GM19099 (cell line): Measurements from ENCODE around the gene ABHD10.

Source experiments
- POLR2A ChIP-seq: IDR thresholded peaks from 3 replicates; pipeline ENCODE4 v1.6.1; 2011; ENCODE audit warnings: low read depth; ENCODE audit not compliant: insufficient read length; ENCODE audit errors: extremely low read depth

The ABHD10 gene

GRCh38 chr3:112005091-112005672 is 26.4 kb downstream of the ABHD10 start:
- no peak for TF ChIP-seq POLR2A

- TF ChIP-seq POLR2A, result no peak
Observed at GRCh38 chr3:112007633-112008032, 28.8 kb downstream of the ABHD10 start.

DNA sequence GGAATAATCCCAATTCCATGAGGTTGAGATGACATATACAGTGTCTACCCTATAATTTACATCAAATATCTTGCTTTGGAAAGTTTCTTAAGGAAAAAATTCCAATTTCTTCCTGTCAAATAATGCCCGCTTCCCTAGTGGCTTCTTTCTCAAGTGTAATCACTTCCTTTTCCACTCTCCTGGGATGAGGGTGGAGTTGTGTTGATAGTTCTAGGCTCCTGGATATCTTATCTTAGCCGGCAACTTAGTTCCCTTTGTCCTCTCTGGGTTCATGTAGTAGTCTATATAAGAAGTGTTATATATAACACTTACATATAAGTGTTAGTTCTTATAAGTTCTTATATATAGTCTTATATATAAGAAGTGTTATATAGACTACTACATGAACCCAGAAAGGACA is 30.8 kb downstream of the ABHD10 start:
- TF ChIP-seq POLR2A, result no peak

- TF ChIP-seq POLR2A, result no peak
Observed at GRCh38 chr3:112010636-112011035, 31.8 kb downstream of the ABHD10 start.

DNA sequence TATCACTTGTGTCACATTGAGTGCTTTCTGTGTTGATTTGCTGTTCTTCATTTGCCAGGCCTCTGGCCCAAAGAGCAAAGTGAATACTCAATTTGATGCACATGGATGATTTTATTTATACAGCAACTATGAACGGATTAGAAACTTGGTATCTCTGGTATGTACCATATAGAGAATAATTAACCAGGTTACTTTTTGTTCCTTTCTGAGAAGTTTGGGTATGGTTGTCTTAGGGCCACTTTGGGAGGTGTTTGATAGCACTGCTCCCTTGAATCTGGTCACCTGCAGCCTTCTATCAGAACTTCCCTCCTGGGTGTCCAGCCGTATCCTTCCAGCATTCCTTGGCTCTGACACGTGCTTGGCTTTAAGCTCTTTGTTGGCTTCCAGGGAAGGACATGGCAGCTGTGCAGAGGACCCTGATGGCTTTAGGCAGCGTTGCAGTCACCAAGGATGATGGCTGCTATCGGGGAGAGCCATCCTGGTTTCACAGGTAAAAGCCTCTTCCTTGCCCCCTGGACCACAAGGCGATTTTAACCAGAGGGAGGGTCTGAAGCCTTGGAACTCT is 32.6 kb downstream of the ABHD10 start:
- no peak for TF ChIP-seq POLR2A

DNA sequence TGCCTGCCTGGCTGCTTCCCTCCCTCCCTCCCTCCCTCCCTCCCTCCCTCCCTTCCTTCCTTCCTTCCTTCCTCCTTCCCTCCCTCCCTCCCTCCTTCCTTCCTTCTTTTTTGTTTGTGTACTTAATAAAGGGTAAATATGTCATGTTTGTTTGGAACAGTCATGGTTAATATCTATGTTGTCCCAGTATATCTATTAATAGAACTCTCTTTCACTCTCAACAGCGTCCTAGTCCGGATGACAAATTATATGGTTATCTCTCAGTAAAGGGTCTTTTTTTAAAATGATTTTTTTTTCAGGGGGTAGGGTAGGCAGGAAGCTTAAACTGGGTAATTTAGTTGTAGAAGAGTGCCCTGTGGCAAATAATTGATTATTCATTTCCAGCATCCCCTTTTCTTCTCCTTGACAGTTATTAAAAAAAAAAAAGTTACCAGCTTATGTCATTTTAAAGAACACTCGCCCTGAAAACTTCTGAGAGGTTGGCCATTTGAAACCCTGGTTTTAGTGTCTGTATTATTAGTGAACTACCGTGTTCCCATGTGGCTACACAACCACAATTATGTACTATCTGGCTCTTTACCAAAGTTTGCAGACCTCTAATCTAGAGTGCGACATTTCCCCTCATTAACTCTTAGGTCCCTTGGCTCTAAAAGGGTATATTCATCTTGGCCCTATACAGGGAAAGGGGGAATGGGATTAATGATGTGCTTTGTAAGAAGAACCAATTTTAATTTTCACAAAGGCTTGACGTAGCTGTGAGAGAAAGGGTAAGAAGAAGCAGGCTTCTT is 33.6 kb downstream of the ABHD10 start:
- TF ChIP-seq POLR2A, result no peak

DNA sequence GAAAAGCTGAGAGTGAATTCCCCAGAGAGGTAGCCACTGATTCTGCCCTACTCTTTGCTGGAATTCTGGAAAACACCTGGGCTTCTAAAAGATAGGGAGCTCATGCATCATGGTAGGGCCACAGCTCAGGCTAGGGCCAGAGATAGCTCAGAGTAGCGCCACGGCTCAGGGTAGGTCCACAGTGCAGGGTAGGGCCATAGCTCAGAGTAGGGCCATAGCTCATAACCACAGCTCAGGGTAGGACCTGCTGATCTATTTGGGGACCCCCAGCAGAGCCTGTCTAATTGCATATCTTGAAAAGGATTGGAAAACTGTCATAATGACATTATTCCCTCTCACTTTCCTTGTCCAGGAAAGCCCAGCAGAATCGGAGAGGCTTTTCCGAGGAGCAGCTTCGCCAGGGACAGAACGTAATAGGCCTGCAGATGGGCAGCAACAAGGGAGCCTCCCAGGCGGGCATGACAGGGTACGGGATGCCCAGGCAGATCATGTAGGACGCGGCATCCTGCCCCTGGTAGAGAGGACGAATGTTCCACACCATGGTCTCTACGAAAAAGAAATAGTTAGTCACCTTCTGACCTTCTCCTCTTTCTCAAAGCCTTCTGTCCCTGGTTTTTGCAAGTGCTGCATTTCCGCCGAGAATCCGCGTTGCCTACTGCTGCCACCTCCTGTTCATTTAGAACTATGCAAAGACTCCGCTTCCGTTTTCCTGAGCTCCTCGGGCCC is 34.4 kb downstream of the ABHD10 start:
- no peak for TF ChIP-seq POLR2A

GRCh38 chr3:112013784-112014143 is 34.9 kb downstream of the ABHD10 start:
- TF ChIP-seq POLR2A, result no peak

DNA sequence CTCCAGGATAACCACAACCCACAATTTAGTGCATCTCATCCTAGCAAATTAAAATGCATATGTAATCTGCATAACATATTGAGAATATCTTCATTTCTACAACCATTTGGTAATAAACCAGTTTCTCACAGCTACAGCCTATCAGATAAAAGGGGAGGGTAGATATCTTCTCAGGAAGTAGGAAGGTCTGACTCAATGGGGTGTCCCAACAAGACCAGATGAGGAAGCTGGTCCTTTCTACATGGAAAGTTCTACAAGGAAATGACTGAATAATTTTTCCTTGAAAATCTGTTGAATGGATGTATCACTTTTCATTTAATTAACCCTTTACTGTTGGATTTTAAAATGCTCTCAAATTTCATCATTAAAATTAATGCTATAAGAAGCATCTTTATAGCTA is 38.3 kb downstream of the ABHD10 start:
- TF ChIP-seq POLR2A, result no peak

- no peak for TF ChIP-seq POLR2A
Observed at GRCh38 chr3:112018712-112019111, 39.9 kb downstream of the ABHD10 start.

DNA sequence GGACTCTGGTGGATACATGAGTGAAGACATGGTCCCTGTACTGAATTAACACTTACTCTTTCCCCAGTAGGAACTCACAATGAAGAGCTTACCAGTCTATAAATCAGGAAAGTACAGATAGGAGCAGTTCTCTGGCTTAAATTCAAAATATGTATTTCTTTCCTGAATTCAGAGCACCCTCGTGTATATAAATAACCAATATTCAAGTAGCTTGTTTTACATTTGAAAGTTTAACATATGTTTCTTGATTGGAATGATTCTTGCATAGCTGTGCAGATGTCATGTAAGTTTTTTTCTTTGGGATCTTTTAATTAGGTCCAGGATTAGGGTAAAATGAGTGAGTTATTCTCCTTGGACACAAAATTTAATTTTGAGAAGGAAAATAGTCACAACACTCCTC is 40.9 kb downstream of the ABHD10 start:
- no peak for TF ChIP-seq POLR2A

GRCh38 chr3:112020674-112021085 is 41.9 kb downstream of the ABHD10 start:
- no peak for TF ChIP-seq POLR2A

- TF ChIP-seq POLR2A, result no peak
Observed at GRCh38 chr3:112027142-112027541, 48.3 kb downstream of the ABHD10 start.

DNA sequence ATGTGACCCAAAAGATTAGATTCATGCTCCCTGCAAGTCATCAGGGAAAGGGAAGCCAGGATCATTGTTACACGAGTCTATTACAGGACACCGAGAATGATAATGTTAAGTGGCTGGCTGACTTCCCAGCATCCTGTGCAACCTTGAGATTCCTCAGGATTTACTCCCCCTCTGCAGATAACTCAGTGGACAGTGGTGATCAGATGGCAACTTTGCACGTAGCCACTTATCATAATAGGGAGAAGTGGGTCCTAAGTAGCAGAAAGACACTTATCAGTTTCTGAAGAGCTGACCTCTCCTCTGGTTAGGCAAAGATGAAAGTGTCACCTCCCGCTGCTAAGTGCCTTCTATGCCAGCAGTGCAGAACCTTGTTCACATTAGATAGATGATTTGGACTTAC is 49.0 kb downstream of the ABHD10 start:
- no peak for TF ChIP-seq POLR2A

DNA sequence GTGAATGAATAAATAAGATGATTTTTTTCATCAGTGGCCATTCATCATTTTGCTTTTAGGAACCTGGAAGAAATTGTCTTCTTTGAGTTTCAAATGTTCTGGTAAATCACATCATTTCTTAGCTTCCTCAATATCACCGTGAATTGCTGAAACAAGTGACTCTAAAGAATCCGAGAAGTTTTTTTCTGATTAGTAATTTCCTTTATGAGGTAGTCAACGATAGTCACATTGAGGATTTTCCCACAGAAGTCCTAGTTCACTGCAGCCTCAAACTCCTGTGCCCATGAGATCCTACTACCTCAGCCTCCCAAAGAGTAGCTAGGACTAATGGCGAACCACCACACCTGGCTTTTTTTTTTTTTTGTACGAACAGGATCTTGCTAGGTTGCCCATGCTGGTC is 52.1 kb downstream of the ABHD10 start:
- TF ChIP-seq POLR2A, result no peak

- no peak for TF ChIP-seq POLR2A
Observed at GRCh38 chr3:112032098-112032731, 53.4 kb downstream of the ABHD10 start.

DNA sequence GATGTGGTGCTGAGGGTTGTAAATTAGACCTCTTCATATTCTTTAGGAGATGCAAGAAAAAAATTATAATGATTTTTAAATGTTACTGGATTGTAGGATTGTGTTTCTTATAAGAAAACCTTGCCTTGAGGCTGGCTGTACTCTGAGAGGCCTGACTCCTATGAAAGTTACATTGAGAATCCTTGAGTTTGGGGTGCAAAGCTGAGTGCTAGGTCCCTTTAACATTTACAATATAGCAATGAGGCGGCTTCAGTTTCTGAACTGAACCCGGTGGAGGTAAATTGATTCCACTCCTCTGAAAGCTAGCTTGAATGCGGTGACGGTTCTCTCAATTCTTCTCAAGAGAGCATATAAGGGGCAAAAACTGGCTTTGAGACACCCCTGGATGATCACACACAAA is 55.6 kb downstream of the ABHD10 start, which contains the start of gene TMPRSS7:
TMPRSS7 (plus strand) TSS at position 301 of the 400 bp plus-strand sequence. CDS start 110 bp downstream, outside the sequence.
- TF ChIP-seq POLR2A, result no peak
